CD4-positive, alpha-beta memory T cell (primary cell): Measurements from ENCODE around the gene TACC2. TPM values are rescaled to one million over a fixed set of nuclear protein-coding genes. Genes with fewer than 3 reads are reported as not detected.

Experiments
- CTCF ChIA-PET: fragments of 350-600 bp; sonication (Branson Sonifier 250); formaldehyde crosslinking; loops from one replicate; lab custom pipeline; 2021; ENCODE audit warnings: inconsistent platforms; ENCODE audit not compliant: partially characterized antibody; lab: Charles Lee
- POLR2A ChIA-PET: fragments of 350-600 bp; sonication (Branson Sonifier 250); formaldehyde crosslinking; loops from one replicate; lab custom pipeline; 2021; ENCODE audit not compliant: partially characterized antibody; lab: Charles Lee
- DNase-seq, 5 donors: peaks; one replicate each; pipeline versions ENCODE4 v3.0.0 to v3.0.0-alpha.2; 2020 to 2022; ENCODE audit warnings: mixed read lengths in 1 of 5
- H3K27ac ChIP-seq: one replicate; pipeline ENCODE4 v1.7.0; 2013; ENCODE audit warnings: low read depth, low read length
- H3K27me3 ChIP-seq: 2 replicates; pipeline ENCODE4 v1.7.0; 2013; ENCODE audit warnings: mild to moderate bottlenecking, low read length, moderate library complexity; ENCODE audit not compliant: insufficient read depth
- H3K36me3 ChIP-seq: 2 replicates; pipeline ENCODE4 v1.7.0; 2013; ENCODE audit warnings: mild to moderate bottlenecking, low read length, moderate library complexity; ENCODE audit not compliant: insufficient read depth
- H3K4me1 ChIP-seq: 2 replicates; pipeline ENCODE4 v1.7.0; 2013; ENCODE audit warnings: mild to moderate bottlenecking, low read length, moderate library complexity; ENCODE audit not compliant: insufficient read depth
- H3K4me3 ChIP-seq, 2 donors: one replicate each; pipeline ENCODE4 v1.7.0; 2013; ENCODE audit warnings: low read length in 2 of 2, mild to moderate bottlenecking in 1 of 2
- H3K9me3 ChIP-seq, 2 donors: one replicate each; pipeline ENCODE4 v1.7.0; 2013; ENCODE audit warnings: low read length in 2 of 2, control low read depth in 1 of 2; ENCODE audit not compliant: control insufficient read depth in 1 of 2
- H3K27ac Mint-ChIP-seq, 7 donors: one replicate each; pipeline ENCODE4 v1.8.0; 2020 to 2021; ENCODE audit warnings: mixed read lengths in 7 of 7, mild to moderate bottlenecking in 6 of 7, inconsistent platforms in 3 of 7, moderate library complexity in 3 of 7
- H3K27me3 Mint-ChIP-seq, 2 donors: one replicate each; pipeline ENCODE4 v1.8.0; 2020 to 2021; ENCODE audit warnings: mixed read lengths in 2 of 2
- H3K36me3 Mint-ChIP-seq, 2 donors: one replicate each; pipeline ENCODE4 v1.8.0; 2020 to 2021; ENCODE audit warnings: mixed read lengths in 2 of 2, inconsistent platforms in 1 of 2, mild to moderate bottlenecking in 1 of 2
- H3K4me1 Mint-ChIP-seq, 4 donors: one replicate each; pipeline ENCODE4 v1.8.0; 2020 to 2021; ENCODE audit warnings: mixed read lengths in 4 of 4, mild to moderate bottlenecking in 1 of 4
- H3K4me3 Mint-ChIP-seq, 8 donors: one replicate each; pipeline ENCODE4 v1.8.0; 2020 to 2021; ENCODE audit warnings: mixed read lengths in 8 of 8, mild to moderate bottlenecking in 7 of 8, moderate library complexity in 6 of 8, inconsistent platforms in 3 of 8
- H3K9me3 Mint-ChIP-seq, 8 donors: one replicate each; pipeline ENCODE4 v1.8.0; 2020 to 2021; ENCODE audit warnings: mixed read lengths in 8 of 8, mild to moderate bottlenecking in 5 of 8, inconsistent platforms in 3 of 8, moderate library complexity in 1 of 8
- intact Hi-C: fragments of 100-400 bp; cut with micrococcal nuclease; formaldehyde crosslinking; loops from one replicate; pipeline ENCODE4 v1.15.1; 2023
- polyA plus RNA-seq, 2 donors: library from polyadenylated mRNA; unstranded; fragments of 300-500 nt; fragmentation: Illumina TruSeq; gene quantifications; one replicate each; pipeline ENCODE4 v1.2.3, GENCODE V29; 2021
- total RNA-seq, 2 experiments: library from RNA; stranded (reverse); gene quantifications; one replicate each; pipeline ENCODE4 v1.2.3, GENCODE V29; 2021

The TACC2 gene
- total and polyA plus RNA-seq, 4 experiments from 2014 or later: not detected

DNA sequence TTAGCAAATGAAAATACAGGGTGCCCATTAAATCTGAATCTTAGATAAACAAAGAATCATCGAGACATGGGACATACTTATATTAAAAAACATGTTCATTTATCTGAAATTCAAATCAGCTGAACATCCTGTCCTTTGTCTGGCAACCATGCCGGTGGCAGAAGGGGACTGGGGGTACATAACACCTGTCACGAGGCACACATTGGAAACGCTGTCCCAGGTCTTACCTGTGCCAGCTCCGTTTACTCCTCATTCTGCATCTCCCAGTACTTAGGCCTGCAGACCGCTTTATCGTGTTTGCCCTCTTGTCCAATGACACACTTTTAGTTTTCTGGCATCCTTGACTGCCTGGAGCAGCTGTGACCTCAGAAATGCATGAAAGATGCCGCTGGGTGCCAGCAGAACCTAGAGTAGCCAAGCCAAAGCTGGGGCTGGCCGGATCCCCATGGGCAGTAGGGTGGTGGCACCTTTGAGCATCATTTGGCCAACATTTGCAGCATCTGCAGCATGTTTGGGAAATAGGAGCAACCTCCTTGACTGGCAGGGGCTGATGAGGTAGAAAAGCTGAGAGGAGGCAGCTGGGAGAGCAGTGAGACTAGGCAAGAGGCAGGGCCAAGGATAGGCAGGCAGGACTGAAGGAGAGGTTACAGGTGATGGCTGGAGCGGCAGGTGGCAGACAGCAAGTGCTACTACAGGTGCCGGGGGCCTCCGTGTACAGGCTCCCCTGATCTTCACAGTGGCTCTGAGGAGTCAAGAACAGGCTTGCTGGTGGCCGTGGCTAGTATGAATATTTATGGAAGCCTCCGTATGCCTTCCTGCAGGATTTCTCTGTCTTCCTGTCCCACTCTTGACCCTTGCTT is 219.8 kb downstream of the TACC2 start:
- Mint-ChIP-seq H3K27me3 (peaks cover 6 to 15% of the 10 kb centered on the region in 2 donors), H3K4me1 (no peaks in the 10 kb centered on the region), H3K9me3 (no peaks in the 10 kb centered on the region), H3K27ac (no peak overlapping the region), H3K4me3 (no peak overlapping the region), H3K36me3 (no peaks in the 10 kb centered on the region)
- POLR2A ChIA-PET: no interaction called here
- intact Hi-C loops: no loop called here
- Histone ChIP-seq H3K36me3 (no peaks in the 10 kb centered on the region), H3K27ac (no peak overlapping the region), H3K9me3 (no peaks in the 10 kb centered on the region), H3K4me3 (no peak overlapping the region), H3K27me3 (no peaks in the 10 kb centered on the region), H3K4me1 (no peaks in the 10 kb centered on the region)
- DNase-seq: no peak
- CTCF ChIA-PET: interaction anchor here (1.2 kb wide), 1 partner anchor 12 kb away, joined by 3 read pairs; no protein-coding TSS in a partner anchor

DNA sequence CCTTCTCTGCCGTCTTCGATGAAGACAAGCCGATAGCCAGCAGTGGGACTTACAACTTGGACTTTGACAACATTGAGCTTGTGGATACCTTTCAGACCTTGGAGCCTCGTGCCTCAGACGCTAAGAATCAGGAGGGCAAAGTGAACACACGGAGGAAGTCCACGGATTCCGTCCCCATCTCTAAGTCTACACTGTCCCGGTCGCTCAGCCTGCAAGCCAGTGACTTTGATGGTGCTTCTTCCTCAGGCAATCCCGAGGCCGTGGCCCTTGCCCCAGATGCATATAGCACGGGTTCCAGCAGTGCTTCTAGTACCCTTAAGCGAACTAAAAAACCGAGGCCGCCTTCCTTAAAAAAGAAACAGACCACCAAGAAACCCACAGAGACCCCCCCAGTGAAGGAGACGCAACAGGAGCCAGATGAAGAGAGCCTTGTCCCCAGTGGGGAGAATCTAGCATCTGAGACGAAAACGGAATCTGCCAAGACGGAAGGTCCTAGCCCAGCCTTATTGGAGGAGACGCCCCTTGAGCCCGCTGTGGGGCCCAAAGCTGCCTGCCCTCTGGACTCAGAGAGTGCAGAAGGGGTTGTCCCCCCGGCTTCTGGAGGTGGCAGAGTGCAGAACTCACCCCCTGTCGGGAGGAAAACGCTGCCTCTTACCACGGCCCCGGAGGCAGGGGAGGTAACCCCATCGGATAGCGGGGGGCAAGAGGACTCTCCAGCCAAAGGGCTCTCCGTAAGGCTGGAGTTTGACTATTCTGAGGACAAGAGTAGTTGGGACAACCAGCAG is 221.7 kb downstream of the TACC2 start:
- H3K27me3 ChIP-seq: no peaks in the 10 kb centered on the region
- no peaks in the 10 kb centered on the region for H3K36me3 ChIP-seq
- no peaks in the 10 kb centered on the region for H3K9me3 ChIP-seq
- no peak overlapping the region for H3K27ac Mint-ChIP-seq
- peaks cover 7 to 18% of the 10 kb centered on the region in 2 donors for H3K27me3 Mint-ChIP-seq
- no peaks in the 10 kb centered on the region for H3K36me3 Mint-ChIP-seq
- POLR2A ChIA-PET: no interaction called here
- no peaks in the 10 kb centered on the region for H3K4me1 Mint-ChIP-seq
- no peaks in the 10 kb centered on the region for H3K4me1 ChIP-seq
- H3K27ac ChIP-seq: no peak overlapping the region
- intact Hi-C loops: no loop called here
- CTCF ChIA-PET: no interaction called here
- H3K9me3 Mint-ChIP-seq: no peaks in the 10 kb centered on the region
- H3K4me3 Mint-ChIP-seq: no peak overlapping the region
- no peak overlapping the region for H3K4me3 ChIP-seq
- DNase-seq: no peak

DNA sequence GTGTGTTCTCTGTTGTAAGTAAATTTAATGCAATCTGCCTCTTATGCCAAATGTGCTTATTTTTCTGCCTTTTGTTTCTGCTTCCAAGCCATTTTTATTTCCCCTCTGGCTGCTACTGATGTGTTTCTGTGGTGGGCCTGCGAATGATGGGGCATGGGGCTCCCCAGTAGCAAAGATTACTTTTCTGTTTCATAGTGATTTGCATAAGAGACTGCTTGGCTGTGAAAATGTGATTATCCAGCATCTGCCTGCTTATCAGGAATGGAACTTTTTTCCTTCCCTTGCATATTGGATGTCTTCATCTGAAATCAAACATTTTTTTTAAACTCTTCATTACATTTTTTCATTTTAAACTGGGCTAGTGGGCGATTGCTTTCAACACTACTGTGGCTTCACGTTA is 224.4 kb downstream of the TACC2 start:
- Mint-ChIP-seq H3K36me3 (no peaks in the 10 kb centered on the region), H3K27ac (no peak overlapping the region), H3K4me3 (no peak overlapping the region), H3K4me1 (no peaks in the 10 kb centered on the region), H3K27me3 (peaks cover 4 to 15% of the 10 kb centered on the region in 2 donors), H3K9me3 (no peaks in the 10 kb centered on the region)
- no peak overlapping the region for H3K4me3 ChIP-seq
- H3K4me1 ChIP-seq: no peaks in the 10 kb centered on the region
- no peaks in the 10 kb centered on the region for H3K9me3 ChIP-seq
- ChIA-PET CTCF (no interaction called here), POLR2A (no interaction called here)
- no peaks in the 10 kb centered on the region for H3K36me3 ChIP-seq
- no peak for DNase-seq
- no peak overlapping the region for H3K27ac ChIP-seq
- intact Hi-C loops: no loop called here
- H3K27me3 ChIP-seq: no peaks in the 10 kb centered on the region

DNA sequence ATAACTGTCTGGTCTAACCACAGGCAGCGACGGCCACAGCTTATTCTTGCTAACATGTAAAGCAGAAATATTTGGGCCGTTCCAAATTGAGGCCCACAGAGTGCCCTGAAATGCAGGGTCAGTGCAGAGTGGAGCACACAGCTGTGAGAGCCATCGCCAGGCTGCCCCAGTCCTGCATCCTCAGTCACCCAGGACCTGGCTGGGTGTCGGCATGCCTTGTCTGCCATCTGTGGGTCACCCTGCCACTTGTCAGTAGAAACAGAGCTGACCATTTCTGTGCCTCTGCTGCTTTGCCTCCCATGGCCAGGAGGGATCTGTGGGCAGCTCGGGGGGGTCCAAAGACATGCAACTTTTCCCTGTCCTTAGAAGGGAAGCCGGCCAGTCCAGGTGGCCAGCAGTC is 224.8 kb downstream of the TACC2 start:
- intact Hi-C loops: no loop called here
- Mint-ChIP-seq H3K9me3 (no peaks in the 10 kb centered on the region), H3K27me3 (peaks cover 4 to 14% of the 10 kb centered on the region in 2 donors), H3K4me3 (no peak overlapping the region), H3K27ac (no peak overlapping the region), H3K4me1 (no peaks in the 10 kb centered on the region), H3K36me3 (no peaks in the 10 kb centered on the region)
- no peaks in the 10 kb centered on the region for H3K27me3 ChIP-seq
- H3K27ac ChIP-seq: no peak overlapping the region
- DNase-seq: no peak
- POLR2A ChIA-PET: no interaction called here
- no peaks in the 10 kb centered on the region for H3K4me1 ChIP-seq
- CTCF ChIA-PET: no interaction called here
- no peaks in the 10 kb centered on the region for H3K9me3 ChIP-seq
- H3K4me3 ChIP-seq: no peak overlapping the region
- H3K36me3 ChIP-seq: no peaks in the 10 kb centered on the region

DNA sequence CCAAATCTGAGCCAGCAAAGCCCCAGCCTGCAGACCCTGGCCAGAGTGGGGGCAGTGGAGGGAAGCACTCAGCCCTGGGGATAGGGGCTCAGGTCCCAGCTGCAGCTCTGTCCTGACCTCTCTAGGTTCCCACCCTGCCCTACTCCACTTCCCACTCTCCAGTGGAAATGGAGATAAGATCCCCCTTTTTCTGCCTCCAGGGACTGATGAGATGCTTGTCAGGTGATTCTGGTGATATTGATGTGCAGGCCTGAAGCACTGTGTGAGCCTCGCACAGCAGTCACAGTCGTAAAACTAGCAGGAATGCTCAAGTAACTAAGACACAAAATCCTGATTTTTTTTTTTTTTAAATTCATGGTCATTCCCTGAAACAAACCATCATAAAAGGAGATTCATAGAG is 227.1 kb downstream of the TACC2 start:
- H3K9me3 ChIP-seq: no peaks in the 10 kb centered on the region
- Mint-ChIP-seq H3K4me1 (no peaks in the 10 kb centered on the region), H3K4me3 (no peak overlapping the region), H3K27ac (no peak overlapping the region), H3K9me3 (no peaks in the 10 kb centered on the region), H3K27me3 (peaks cover 4 to 7% of the 10 kb centered on the region in 2 donors), H3K36me3 (no peaks in the 10 kb centered on the region)
- H3K4me3 ChIP-seq: no peak overlapping the region
- no peaks in the 10 kb centered on the region for H3K36me3 ChIP-seq
- DNase-seq: no peak
- no peaks in the 10 kb centered on the region for H3K27me3 ChIP-seq
- H3K4me1 ChIP-seq: no peaks in the 10 kb centered on the region
- intact Hi-C loops: no loop called here
- CTCF ChIA-PET: no interaction called here
- no peak overlapping the region for H3K27ac ChIP-seq
- POLR2A ChIA-PET: no interaction called here

DNA sequence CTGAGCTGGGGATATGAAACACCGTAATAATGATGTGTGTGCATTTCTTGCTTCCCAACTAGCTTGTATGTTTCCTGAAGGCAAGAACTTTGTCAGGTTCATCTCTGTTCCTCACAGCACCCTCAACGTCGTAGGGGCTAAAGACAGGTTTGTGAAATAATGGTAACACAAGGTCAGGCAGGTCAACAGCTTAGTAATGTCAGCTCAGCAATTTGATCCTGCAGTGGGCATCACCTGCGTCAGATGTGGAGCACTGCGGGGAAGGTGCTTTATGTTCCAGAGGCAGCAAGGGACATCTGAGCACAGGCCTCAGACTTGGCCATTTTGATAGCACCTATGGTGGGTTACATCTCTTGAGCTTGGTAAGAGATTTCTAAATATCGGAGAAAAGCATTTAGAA is 230.4 kb downstream of the TACC2 start:
- Mint-ChIP-seq H3K9me3 (no peaks in the 10 kb centered on the region), H3K4me1 (no peaks in the 10 kb centered on the region), H3K4me3 (no peak overlapping the region), H3K36me3 (no peaks in the 10 kb centered on the region), H3K27ac (no peak overlapping the region), H3K27me3 (peaks cover 2 to 6% of the 10 kb centered on the region in 2 donors)
- Histone ChIP-seq H3K27ac (no peak overlapping the region), H3K36me3 (no peaks in the 10 kb centered on the region), H3K4me1 (no peaks in the 10 kb centered on the region), H3K9me3 (no peaks in the 10 kb centered on the region), H3K4me3 (no peak overlapping the region), H3K27me3 (no peaks in the 10 kb centered on the region)
- CTCF ChIA-PET: no interaction called here
- intact Hi-C loops: no loop called here
- POLR2A ChIA-PET: no interaction called here
- DNase-seq: no peak

DNA sequence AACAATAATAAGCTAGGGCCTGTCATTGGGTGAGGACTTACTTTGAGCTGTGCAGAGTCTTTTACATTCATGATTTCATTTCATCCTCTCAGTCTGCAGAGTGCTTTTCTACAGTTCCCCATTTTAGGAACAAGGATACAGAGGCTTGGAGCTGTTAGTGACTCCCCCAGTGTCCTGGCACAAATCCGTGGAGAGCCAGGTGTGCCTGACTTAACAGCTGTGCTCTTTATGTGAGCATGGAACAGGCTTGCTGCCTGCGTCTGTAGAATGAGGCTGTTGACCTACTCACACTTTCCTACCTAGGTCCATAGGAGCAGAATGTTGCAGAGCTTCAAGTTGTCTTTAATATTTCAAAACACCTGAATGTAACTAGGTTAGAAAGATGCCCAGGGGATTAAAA is 231.8 kb downstream of the TACC2 start:
- no peak for DNase-seq
- Mint-ChIP-seq H3K9me3 (no peaks in the 10 kb centered on the region), H3K27ac (no peak overlapping the region), H3K4me3 (no peak overlapping the region), H3K4me1 (no peaks in the 10 kb centered on the region), H3K27me3 (peaks cover 0 to 3% of the 10 kb centered on the region in 2 donors), H3K36me3 (no peaks in the 10 kb centered on the region)
- Histone ChIP-seq H3K4me1 (no peaks in the 10 kb centered on the region), H3K36me3 (no peaks in the 10 kb centered on the region), H3K27me3 (no peaks in the 10 kb centered on the region), H3K9me3 (no peaks in the 10 kb centered on the region), H3K27ac (no peak overlapping the region), H3K4me3 (no peak overlapping the region)
- intact Hi-C loops: no loop called here
- POLR2A ChIA-PET: no interaction called here
- CTCF ChIA-PET: interaction anchor here (1.3 kb wide), 1 partner anchor 13 kb away, joined by 3 read pairs; no protein-coding TSS in a partner anchor
